HUES6 (cell line): Measurements from ENCODE around the gene S100A4.

Experiments
- H3K27ac ChIP-seq: 2 replicates; pipeline ENCODE4 v1.7.0; 2013; ENCODE audit warnings: low read depth, mild to moderate bottlenecking, low read length, inconsistent platforms
- H3K27me3 ChIP-seq: 2 replicates; pipeline ENCODE4 v1.6.1; 2013; ENCODE audit warnings: low read length; ENCODE audit not compliant: control insufficient read depth, insufficient read depth
- H3K36me3 ChIP-seq: 2 replicates; pipeline ENCODE4 v1.6.1; 2013; ENCODE audit warnings: low read length; ENCODE audit not compliant: control insufficient read depth, insufficient read depth
- H3K4me1 ChIP-seq: 2 replicates; pipeline ENCODE4 v1.6.1; 2013; ENCODE audit warnings: low read length; ENCODE audit not compliant: control insufficient read depth, insufficient read depth
- H3K4me3 ChIP-seq: 2 replicates; pipeline ENCODE4 v1.5.1; 2013; ENCODE audit warnings: low read depth, low read length
- H3K9ac ChIP-seq: one replicate; pipeline ENCODE4 v1.6.1; 2013; ENCODE audit warnings: mild to moderate bottlenecking, low read length
- H3K9me3 ChIP-seq: 2 replicates; pipeline ENCODE4 v1.6.1; 2013; ENCODE audit warnings: low read depth, low read length; ENCODE audit not compliant: control insufficient read depth, insufficient read depth

Gene S100A4

DNA sequence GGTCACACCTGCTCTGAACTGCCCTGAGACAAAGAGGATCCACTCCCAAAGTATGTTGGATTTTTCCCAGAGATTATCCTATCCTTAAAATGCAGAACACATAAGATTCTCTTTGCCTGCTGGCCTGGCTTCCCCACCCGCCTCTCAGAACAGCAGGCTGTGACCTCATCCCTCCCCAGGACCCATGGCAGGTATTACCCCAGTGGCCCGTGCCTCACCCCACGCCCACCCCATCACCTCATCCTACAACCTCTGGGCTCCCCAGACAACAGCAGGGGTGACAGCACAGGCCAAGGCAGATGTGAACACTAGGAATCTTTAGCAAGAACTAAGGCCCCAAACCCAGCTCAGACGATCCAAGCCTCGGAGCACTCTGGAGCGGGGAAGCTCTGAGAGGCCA, 50.1 kb downstream of the S100A4 start:
- Histone ChIP-seq H3K4me1 (peaks cover 5% of the 10 kb centered on the region; the same call in 1 of the 2 replicates), H3K36me3 (no peaks in the 10 kb centered on the region), H3K4me3 (no peak overlapping the region), H3K9ac (no peak overlapping the region), H3K27me3 (no peaks in the 10 kb centered on the region), H3K9me3 (no peaks in the 10 kb centered on the region), H3K27ac (no peak overlapping the region)

DNA sequence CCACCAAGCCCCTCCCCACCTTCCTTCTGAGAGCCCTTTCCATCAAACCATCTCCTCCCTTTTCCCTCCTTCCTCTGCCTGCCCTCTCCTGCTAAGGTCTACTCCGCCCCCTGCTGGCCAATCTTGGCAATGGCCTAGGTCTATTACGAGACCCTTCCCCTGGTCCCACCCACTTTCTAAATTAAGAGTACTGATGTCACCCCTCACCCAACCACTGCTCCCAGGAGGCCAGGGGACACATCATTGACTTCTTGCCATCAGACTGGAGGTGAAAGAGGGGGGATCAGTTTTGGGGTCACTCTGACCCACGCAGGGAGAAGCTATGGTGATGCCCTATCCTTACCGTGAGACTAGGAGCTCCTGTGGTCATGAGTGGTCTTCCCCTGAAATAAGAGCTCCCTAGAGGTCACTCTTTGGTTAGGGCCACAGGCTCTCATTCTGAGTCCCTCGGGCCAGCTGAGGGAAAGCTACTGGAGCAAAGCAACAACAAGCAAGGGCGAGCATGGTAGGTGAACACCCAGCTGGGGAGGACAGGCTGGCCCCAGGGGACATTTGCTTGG, 50.5 kb downstream of the S100A4 start:
- Histone ChIP-seq H3K27ac (no peak overlapping the region), H3K9me3 (no peaks in the 10 kb centered on the region), H3K4me3 (no peak overlapping the region), H3K27me3 (no peaks in the 10 kb centered on the region), H3K36me3 (no peaks in the 10 kb centered on the region), H3K4me1 (peaks cover 7% of the 10 kb centered on the region; the same call in 1 of the 2 replicates), H3K9ac (no peak overlapping the region)
